Smooth muscle cell (in vitro differentiated cells): Measurements from ENCODE around the gene BRPF1. TPM values are rescaled to one million over a fixed set of nuclear protein-coding genes. Genes with fewer than 3 reads are reported as not detected.
"Not testable (repeated sequence)": the region's sequence is repeated elsewhere in the genome, so short reads cannot be mapped to it uniquely, and the experiment has no call there.

Experiments used
- DNase-seq: peaks from one replicate; lab custom pipeline; 2025; ENCODE audit not compliant: unreplicated experiment; lab: John Stamatoyannopoulos, UW
- H2AFZ ChIP-seq: fragments of 200-600 bp; sonication (generic); 2 replicates; pipeline ENCODE4 v1.6.0; 2016; ENCODE audit warnings: antibody characterized with exemption, low read depth, mild to moderate bottlenecking
- H3F3A ChIP-seq: fragments of 200-600 bp; sonication (generic); 2 replicates; pipeline ENCODE4 v1.6.0; 2017; ENCODE audit warnings: antibody characterized with exemption, low read depth
- H3K27ac ChIP-seq: fragments of 200-600 bp; sonication (generic); 2 replicates; pipeline ENCODE4 v1.5.1; 2016; ENCODE audit warnings: low read depth, mild to moderate bottlenecking
- H3K27me3 ChIP-seq: fragments of 200-600 bp; sonication (generic); 2 replicates; pipeline ENCODE4 v1.6.1; 2016; ENCODE audit warnings: low read depth, mild to moderate bottlenecking
- H3K36me3 ChIP-seq: fragments of 200-600 bp; sonication (generic); 2 replicates; pipeline ENCODE4 v1.5.1; 2016; ENCODE audit warnings: low read depth
- H3K4me1 ChIP-seq: fragments of 200-600 bp; sonication (generic); 2 replicates; pipeline ENCODE4 v1.5.1; 2016; ENCODE audit warnings: low read depth
- H3K4me2 ChIP-seq: fragments of 200-600 bp; sonication (generic); 2 replicates; pipeline ENCODE4 v1.6.0; 2016; ENCODE audit warnings: mild to moderate bottlenecking
- H3K4me3 ChIP-seq: fragments of 200-600 bp; sonication (generic); 2 replicates; pipeline ENCODE4 v1.5.1; 2016; ENCODE audit warnings: mild to moderate bottlenecking
- H3K79me2 ChIP-seq: fragments of 200-600 bp; sonication (generic); 2 replicates; pipeline ENCODE4 v1.6.0; 2016; ENCODE audit warnings: low read depth, mild to moderate bottlenecking
- H3K9ac ChIP-seq: fragments of 200-600 bp; sonication (generic); 2 replicates; pipeline ENCODE4 v1.6.0; 2016; ENCODE audit warnings: low read depth
- H3K9me3 ChIP-seq: fragments of 200-600 bp; sonication (generic); replicated peaks from 2 replicates; pipeline ENCODE4 v1.5.1; 2016; ENCODE audit warnings: low read depth
- H4K20me1 ChIP-seq: fragments of 200-600 bp; sonication (generic); 2 replicates; pipeline ENCODE4 v1.6.0; 2016; ENCODE audit warnings: low read depth
- WGBS: methylation state at CpG from one replicate; pipeline ENCODE4 v1.1.7; 2016; ENCODE audit warnings: low lambda C conversion rate; 5-methylcytosine and 5-hydroxymethylcytosine counted together
- polyA plus RNA-seq: library from polyadenylated mRNA; unstranded; fragments of >200 nt; fragmentation: Nextera tagmentation; extraction: Ambion mirVana; gene quantifications from 2 replicates; pipeline ENCODE4 v1.2.1, GENCODE V29; 2016
- total RNA-seq: library from RNA; depleted of rRNA; stranded (reverse); fragments of >200 nt; gene quantifications from 2 replicates; pipeline ENCODE4 v1.2.3, GENCODE V29; 2014
- TF ChIP-seq, protein P1 (sequence below): fragments of 200-600 bp; sonication (generic); IDR thresholded peaks from 2 replicates; pipeline ENCODE4 v1.5.1; 2017; ENCODE audit warnings: borderline replicate concordance, mild to moderate bottlenecking, antibody characterized with exemption; ENCODE audit not compliant: insufficient read depth, poor library complexity, severe bottlenecking

BRPF1 gene
- total and polyA plus RNA-seq, 2 experiments from 2014 or later = 13.9 to 17.1 TPM

DNA sequence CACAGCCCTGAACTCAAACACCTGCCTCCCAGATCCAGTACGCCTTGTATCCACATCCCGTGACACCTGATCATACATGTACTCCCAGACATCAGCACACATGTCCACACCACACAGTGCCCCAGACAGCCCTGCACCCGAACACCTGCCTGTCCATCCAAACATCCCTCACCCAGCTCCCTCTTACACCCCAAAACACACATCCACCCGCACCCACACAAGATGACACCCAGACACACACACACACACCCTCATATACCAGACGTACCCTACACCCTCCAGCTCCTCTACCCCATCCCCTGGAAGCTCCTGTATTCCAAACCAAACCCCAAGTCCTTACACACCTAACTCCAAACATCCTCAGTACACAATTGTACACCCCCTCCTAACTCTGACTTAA, 37.5 kb downstream of the BRPF1 start:
- Histone ChIP-seq H2AFZ (no peak overlapping the region), H3K9ac (peak overlapping the region; percentile 47), H3K27ac (no peak overlapping the region), H3K36me3 (no peaks in the 10 kb centered on the region), H3K4me1 (peaks cover 4% of the 10 kb centered on the region), H3K4me3 (peak overlapping the region; percentile 56), H3K4me2 (peak overlapping the region; percentile 87), H3K27me3 (no peaks in the 10 kb centered on the region), H3K9me3 (no peaks in the 10 kb centered on the region), H4K20me1 (no peaks in the 10 kb centered on the region), H3K79me2 (no peaks in the 10 kb centered on the region), H3F3A (no peaks in the 10 kb centered on the region)
- WGBS = 90% methylated on average over 5 of the region's 5 CpGs
- no peak for DNase-seq
- TF ChIP-seq, protein P1, sequence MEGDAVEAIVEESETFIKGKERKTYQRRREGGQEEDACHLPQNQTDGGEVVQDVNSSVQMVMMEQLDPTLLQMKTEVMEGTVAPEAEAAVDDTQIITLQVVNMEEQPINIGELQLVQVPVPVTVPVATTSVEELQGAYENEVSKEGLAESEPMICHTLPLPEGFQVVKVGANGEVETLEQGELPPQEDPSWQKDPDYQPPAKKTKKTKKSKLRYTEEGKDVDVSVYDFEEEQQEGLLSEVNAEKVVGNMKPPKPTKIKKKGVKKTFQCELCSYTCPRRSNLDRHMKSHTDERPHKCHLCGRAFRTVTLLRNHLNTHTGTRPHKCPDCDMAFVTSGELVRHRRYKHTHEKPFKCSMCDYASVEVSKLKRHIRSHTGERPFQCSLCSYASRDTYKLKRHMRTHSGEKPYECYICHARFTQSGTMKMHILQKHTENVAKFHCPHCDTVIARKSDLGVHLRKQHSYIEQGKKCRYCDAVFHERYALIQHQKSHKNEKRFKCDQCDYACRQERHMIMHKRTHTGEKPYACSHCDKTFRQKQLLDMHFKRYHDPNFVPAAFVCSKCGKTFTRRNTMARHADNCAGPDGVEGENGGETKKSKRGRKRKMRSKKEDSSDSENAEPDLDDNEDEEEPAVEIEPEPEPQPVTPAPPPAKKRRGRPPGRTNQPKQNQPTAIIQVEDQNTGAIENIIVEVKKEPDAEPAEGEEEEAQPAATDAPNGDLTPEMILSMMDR = no peak

DNA sequence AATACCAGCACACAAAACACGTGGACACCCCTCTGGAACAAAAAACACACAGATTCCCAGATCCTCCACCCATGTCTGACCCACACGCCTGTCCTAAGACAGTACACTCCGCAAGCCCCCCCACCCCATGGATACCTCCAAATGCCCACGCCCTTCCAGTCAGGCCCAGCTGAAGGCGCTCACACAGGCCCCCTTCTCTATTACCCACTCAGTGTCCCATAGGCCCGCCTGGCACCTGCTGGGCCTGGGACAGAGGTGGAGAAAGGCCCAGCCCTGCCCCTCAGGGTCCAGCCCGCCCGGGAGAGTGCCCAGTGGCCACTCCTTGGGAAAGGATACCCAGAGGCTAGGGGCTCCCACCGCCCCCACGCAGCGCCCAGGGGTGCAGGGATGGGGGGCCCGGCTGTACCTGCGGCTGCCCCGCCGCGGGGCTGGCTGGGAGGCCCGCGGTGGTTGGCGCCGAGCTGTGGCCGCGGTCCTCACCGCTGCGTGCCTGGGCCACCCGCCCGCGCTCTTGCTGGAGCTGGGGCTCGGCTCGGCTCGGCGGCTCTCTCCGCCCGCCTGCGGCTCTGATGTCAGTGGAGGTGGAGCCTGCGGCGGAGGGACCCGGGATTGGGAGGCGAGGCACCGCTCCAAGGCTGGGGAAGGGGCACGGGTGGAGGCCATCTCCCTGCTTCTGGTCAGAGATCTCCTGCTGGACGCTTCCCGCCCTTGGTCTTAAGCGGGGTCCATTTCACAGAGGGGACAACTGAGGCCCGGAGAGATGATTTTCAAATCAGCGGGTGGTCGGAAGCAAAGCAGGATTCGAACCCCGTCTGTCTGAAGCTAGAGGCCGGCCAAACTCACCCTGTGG, 38.1 kb downstream of the BRPF1 start, which contains the start of gene CAMK1:
TSS of gene CAMK1 (minus strand) at position 522 of the 850 bp plus-strand sequence. CDS start 2,198 bp downstream, outside the sequence.
- Histone ChIP-seq H2AFZ (no peak within 1 kb of the TSS), H3K27ac (no peak within 1 kb of the TSS), H3K9ac (peak within 1 kb of the TSS; percentile 54), H3K27me3 (no peaks in the 10 kb centered on the region), H3K4me2 (peak within 1 kb of the TSS; percentile 87), H3K4me3 (peak within 1 kb of the TSS; percentile 56), H3K79me2 (no peaks in the 10 kb centered on the region), H3F3A (no peaks in the 10 kb centered on the region), H4K20me1 (no peaks in the 10 kb centered on the region), H3K9me3 (no peaks in the 10 kb centered on the region), H3K4me1 (peaks cover 4% of the 10 kb centered on the region), H3K36me3 (no peaks in the 10 kb centered on the region)
- 13% methylated on average over 49 of the region's 49 CpGs for WGBS
- DNase-seq = peak; percentile 23
- TF ChIP-seq, protein P1 = no peak

DNA sequence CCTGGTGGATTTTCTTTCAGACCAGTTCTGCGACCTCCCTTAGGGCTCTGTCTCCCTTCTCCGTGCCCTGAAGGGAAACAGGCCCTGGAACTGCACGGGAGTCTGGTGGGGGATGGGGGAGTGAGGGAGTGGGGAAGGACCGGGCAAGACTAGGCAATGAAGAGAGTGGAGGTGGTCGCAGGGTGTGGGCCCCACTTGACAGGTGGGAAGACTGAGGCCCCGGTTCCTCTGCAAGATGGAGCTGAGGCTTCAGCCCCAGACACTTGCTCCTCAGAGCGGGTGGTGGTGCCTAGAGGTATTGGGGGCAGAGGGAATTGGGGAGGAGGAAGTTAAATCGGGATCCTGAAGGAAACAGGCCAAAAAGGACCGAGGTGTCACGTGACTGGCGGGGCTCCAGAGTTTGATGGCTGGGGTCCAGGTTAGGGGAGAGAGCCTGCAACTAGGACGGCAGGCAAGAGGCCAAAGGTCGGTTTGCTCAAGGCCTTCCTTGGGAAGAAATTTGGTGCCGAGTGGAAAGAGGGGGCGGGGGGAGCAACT, 38.8 kb downstream of the BRPF1 start:
- Histone ChIP-seq H3K27me3 (no peaks in the 10 kb centered on the region), H3F3A (no peaks in the 10 kb centered on the region), H3K4me3 (peak overlapping the region; percentile 56), H2AFZ (no peak overlapping the region), H3K27ac (no peak overlapping the region), H3K9me3 (no peaks in the 10 kb centered on the region), H3K9ac (peak overlapping the region; percentile 54), H3K4me1 (peaks cover 4% of the 10 kb centered on the region), H3K4me2 (peak overlapping the region; percentile 87), H3K36me3 (no peaks in the 10 kb centered on the region), H4K20me1 (no peaks in the 10 kb centered on the region), H3K79me2 (no peaks in the 10 kb centered on the region)
- no peak for DNase-seq
- TF ChIP-seq, protein P1 = no peak
- WGBS = 65% methylated on average over 12 of the region's 15 CpGs

DNA sequence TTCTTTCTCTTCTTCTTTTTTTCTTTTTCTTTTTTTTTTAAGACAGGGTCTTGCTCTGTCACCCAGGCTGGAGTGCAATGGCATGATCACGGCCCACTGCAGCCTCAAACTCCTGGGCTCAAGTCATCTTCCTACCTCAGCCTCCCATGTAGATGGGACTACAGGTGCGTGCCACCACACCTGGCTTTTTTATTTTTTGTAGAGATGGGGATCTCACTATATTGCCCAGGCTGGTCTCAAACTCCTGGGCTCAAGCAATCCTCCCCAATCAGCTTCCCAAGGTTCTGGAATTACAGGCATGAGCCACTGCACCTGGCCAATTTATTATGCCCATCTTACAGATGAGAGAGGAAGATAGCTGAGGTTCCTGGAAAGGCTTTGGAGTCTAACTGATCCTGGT, 39.5 kb downstream of the BRPF1 start:
- H4K20me1 ChIP-seq, H3K9me3 ChIP-seq, H3K9ac ChIP-seq, H3K79me2 ChIP-seq, H3K27me3 ChIP-seq, DNase-seq, H2AFZ ChIP-seq, H3K36me3 ChIP-seq, H3F3A ChIP-seq, H3K4me2 ChIP-seq, H3K4me3 ChIP-seq, H3K27ac ChIP-seq, H3K4me1 ChIP-seq: not testable (repeated sequence)
- WGBS = 100% methylated on average over 2 of the region's 2 CpGs
